SK-N-SH (cell line): ENCODE data around the gene CSNK1E. TPM values are rescaled to one million over a fixed set of nuclear protein-coding genes. Genes with fewer than 3 reads are reported as not detected.

Experiments
- CTCF ChIA-PET: fragments of 300-600, 350-600 bp; formaldehyde crosslinking; extraction: SDS; loops from one replicate; lab custom pipeline; 2021; lab: Yijun Ruan, JAX
- POLR2A ChIA-PET: fragments of 350-600 bp; sonication (Branson Sonifier 250); formaldehyde crosslinking; extraction: SDS; loops from one replicate; lab custom pipeline; 2020; ENCODE audit warnings: antibody characterized with exemption, inconsistent platforms; lab: Yijun Ruan, JAX
- DNase-seq: peaks from one replicate; pipeline ENCODE4 v3.0.0; 2012
- H2AFZ ChIP-seq: fragments of 200-600 bp; sonication (generic); 2 replicates; pipeline ENCODE4 v1.8.1; 2016; ENCODE audit warnings: antibody characterized with exemption, mild to moderate bottlenecking, low read depth
- H3F3A ChIP-seq: fragments of 200-600 bp; sonication (generic); replicated peaks from 2 replicates; pipeline ENCODE3; 2016; ENCODE audit warnings: antibody characterized with exemption, mild to moderate bottlenecking; ENCODE audit not compliant: insufficient read depth
- H3K27ac ChIP-seq, 2 experiments: fragments of 200-500 bp in 1 of 2; fragments of 200-600 bp in 1 of 2; sonication (Bioruptor generic) in 1 of 2; sonication (generic), shearing (Covaris generic) in 1 of 2; 2 replicates each; pipeline versions ENCODE4 v1.5.1 to v1.6.1; 2014 to 2016; ENCODE audit warnings: low read depth in 2 of 2, inconsistent platforms in 1 of 2, low read length in 1 of 2, mild to moderate bottlenecking in 1 of 2, mixed read lengths in 1 of 2
- H3K27me3 ChIP-seq: fragments of 200-600 bp; sonication (generic), shearing (Covaris generic); 2 replicates; pipeline ENCODE4 v1.6.1; 2016; ENCODE audit warnings: mixed run types; ENCODE audit not compliant: insufficient read depth
- H3K36me3 ChIP-seq, 2 experiments: fragments of 200-500 bp in 1 of 2; fragments of 200-600 bp in 1 of 2; sonication (Bioruptor generic) in 1 of 2; sonication (generic) in 1 of 2; replicated peaks in 1 of 2; 2 replicates each; pipeline versions ENCODE3 to v1.5.1; 2014 to 2016; ENCODE audit warnings: low read length in 1 of 2, mild to moderate bottlenecking in 1 of 2; ENCODE audit not compliant: insufficient read depth in 2 of 2, control insufficient read depth in 1 of 2
- H3K4me1 ChIP-seq, 2 experiments: fragments of 200-500 bp in 1 of 2; fragments of 200-600 bp in 1 of 2; sonication (Bioruptor generic) in 1 of 2; sonication (generic), shearing (Covaris generic) in 1 of 2; 2 replicates each; pipeline versions ENCODE4 v1.5.1 to v1.6.1; 2014 to 2016; ENCODE audit warnings: low read depth in 1 of 2, low read length in 1 of 2, mixed run types in 1 of 2; ENCODE audit not compliant: insufficient read depth in 2 of 2, control insufficient read depth in 1 of 2
- H3K4me2 ChIP-seq: fragments of 200-600 bp; sonication (generic), shearing (Covaris generic); 2 replicates; pipeline ENCODE4 v1.6.1; 2017; ENCODE audit warnings: mixed run types
- H3K4me3 ChIP-seq, 2 experiments: fragments of 200-500 bp in 1 of 2; fragments of 200-600 bp in 1 of 2; sonication (Bioruptor generic) in 1 of 2; sonication (generic), shearing (Covaris generic) in 1 of 2; 2 replicates each; pipeline versions ENCODE4 v1.5.1 to v1.8.1; 2014 to 2016; ENCODE audit warnings: low read depth in 2 of 2, inconsistent platforms in 1 of 2, low read length in 1 of 2, mild to moderate bottlenecking in 1 of 2, mixed read lengths in 1 of 2, moderate library complexity in 1 of 2
- H3K79me2 ChIP-seq: fragments of 200-600 bp; sonication (generic); 2 replicates; pipeline ENCODE4 v1.8.1; 2017; ENCODE audit warnings: mild to moderate bottlenecking; ENCODE audit not compliant: insufficient read depth
- H3K9ac ChIP-seq: fragments of 200-600 bp; sonication (generic); 2 replicates; pipeline ENCODE4 v1.6.1; 2017; ENCODE audit warnings: mixed run types
- H3K9me2 ChIP-seq: fragments of 200-600 bp; sonication (generic); 2 replicates; pipeline ENCODE4 v1.6.1; 2017; ENCODE audit warnings: mixed run types
- H3K9me3 ChIP-seq: fragments of 200-600 bp; sonication (generic); 2 replicates; pipeline ENCODE4 v1.6.1; 2017; ENCODE audit warnings: mixed run types, mild to moderate bottlenecking, moderate library complexity
- H4K20me1 ChIP-seq: fragments of 200-600 bp; sonication (generic); 2 replicates; pipeline ENCODE4 v1.6.1; 2017; ENCODE audit warnings: mild to moderate bottlenecking, mixed run types; ENCODE audit not compliant: insufficient read depth
- CHD2 ChIP-seq: fragments of 150-350 bp; IDR thresholded peaks from 2 replicates; pipeline ENCODE4 v1.6.1; 2018; ENCODE audit warnings: low read length; ENCODE audit not compliant: partially characterized antibody
- EZH2phosphoT487 ChIP-seq: fragments of 200-600 bp; sonication (generic); IDR thresholded peaks from 2 replicates; pipeline ENCODE4 v1.6.1; 2017; ENCODE audit warnings: low read depth, mixed run types, mild to moderate bottlenecking, antibody characterized with exemption, moderate library complexity, borderline replicate concordance
- FOSL2 ChIP-seq: IDR thresholded peaks from 2 replicates; pipeline ENCODE4 v1.4.0; 2012; ENCODE audit warnings: low read depth, mild to moderate bottlenecking, moderate library complexity, borderline replicate concordance
- FOXJ3 ChIP-seq: sonication (generic); formaldehyde crosslinking; IDR thresholded peaks from 2 replicates; pipeline ENCODE4 v1.5.1; 2020; ENCODE audit warnings: mild to moderate bottlenecking, missing genetic modification reagents
- GATA2 ChIP-seq: sonication (generic); formaldehyde crosslinking; IDR thresholded peaks from 2 replicates; pipeline ENCODE4 v1.5.0; 2020; ENCODE audit warnings: mild to moderate bottlenecking, missing genetic modification reagents
- JUND ChIP-seq: IDR thresholded peaks from 2 replicates; pipeline ENCODE4 v1.4.0; 2012
- MAX ChIP-seq: IDR thresholded peaks from 2 replicates; pipeline ENCODE4 v1.4.0; 2012; ENCODE audit warnings: low read depth
- MEF2A ChIP-seq: IDR thresholded peaks from 2 replicates; pipeline ENCODE4 v1.4.0; 2012; ENCODE audit warnings: low read depth, borderline replicate concordance
- MXI1 ChIP-seq: IDR thresholded peaks from 2 replicates; pipeline ENCODE4 v1.6.1; 2012; ENCODE audit warnings: mild to moderate bottlenecking, low read depth, low read length, improper control_type of control experiment
- POLR2AphosphoS5 ChIP-seq: IDR thresholded peaks from 2 replicates; pipeline ENCODE4 v1.6.1; 2012; ENCODE audit warnings: low read depth, low read length
- RCOR1 ChIP-seq: fragments of 150-350 bp; IDR thresholded peaks from 2 replicates; pipeline ENCODE4 v1.6.1; 2017; ENCODE audit warnings: antibody characterized with exemption, low read length
- RFX5 ChIP-seq: IDR thresholded peaks from 2 replicates; pipeline ENCODE4 v1.6.1; 2012; ENCODE audit warnings: mild to moderate bottlenecking, improper control_type of control experiment, low read length
- SIN3A ChIP-seq: IDR thresholded peaks from 2 replicates; pipeline ENCODE4 v1.6.1; 2012; ENCODE audit warnings: low read depth, mild to moderate bottlenecking, low read length, moderate library complexity, borderline replicate concordance
- TEAD4 ChIP-seq: IDR thresholded peaks from 2 replicates; pipeline ENCODE4 v1.4.0; 2012; ENCODE audit warnings: mild to moderate bottlenecking, borderline replicate concordance; ENCODE audit not compliant: insufficient read depth
- USF1 ChIP-seq: IDR thresholded peaks from 2 replicates; pipeline ENCODE4 v1.4.0; 2012; ENCODE audit warnings: low read depth, borderline replicate concordance
- YY1 ChIP-seq: IDR thresholded peaks from 2 replicates; pipeline ENCODE4 v1.4.0; 2012; ENCODE audit warnings: low read depth, mild to moderate bottlenecking
- WGBS: methylation state at CpG from one replicate; pipeline ENCODE4 v1.1.6; 2017; ENCODE audit warnings: low lambda C conversion rate; 5-methylcytosine and 5-hydroxymethylcytosine counted together
- polyA plus RNA-seq, 3 experiments: library from polyadenylated mRNA; depleted of rRNA; stranded (reverse); fragments of >200 nt; gene quantifications; 2 replicates each; pipeline ENCODE4 v1.2.3, GENCODE V29; 2012
- TF ChIP-seq, protein P1 (sequence below): IDR thresholded peaks from 2 replicates; pipeline ENCODE4; 2012
- TF ChIP-seq, protein P2 (sequence below): IDR thresholded peaks from 2 replicates; pipeline ENCODE4 v1.6.1; 2012; ENCODE audit warnings: mild to moderate bottlenecking, low read depth, low read length, moderate library complexity
- TF ChIP-seq, protein P3 (sequence below): IDR thresholded peaks from 2 replicates; pipeline ENCODE4 v1.4.0; 2012; ENCODE audit warnings: low read depth, borderline replicate concordance
- TF ChIP-seq, protein P4 (sequence below): fragments of 150-350 bp; IDR thresholded peaks from 2 replicates; pipeline ENCODE4 v1.6.1; 2017; ENCODE audit warnings: antibody characterized with exemption, low read length, low read depth, borderline replicate concordance

Gene CSNK1E
- polyA plus RNA-seq, 1 of the 3 experiments (the other 2 are of a cell fraction) = 130 TPM

- no peaks in the 10 kb centered on the region for H3K27me3 ChIP-seq
- H3K4me1 ChIP-seq = peaks cover 0 to 14% of the 10 kb centered on the region in 2 experiments; a peak in 1 of 4 replicates
- no peaks in the 10 kb centered on the region for H3K9me2 ChIP-seq
- DNase-seq = no peak
- peaks cover 65% of the 10 kb centered on the region for H3K79me2 ChIP-seq
- TF ChIP-seq MEF2A = no peak
- no peak for TF ChIP-seq MAX
- no peak for TF ChIP-seq MXI1
- TF ChIP-seq CHD2 = no peak
- TF ChIP-seq USF1 = no peak
- no peak for TF ChIP-seq POLR2AphosphoS5
- no peak for TF ChIP-seq FOSL2
- TF ChIP-seq, protein P1, sequence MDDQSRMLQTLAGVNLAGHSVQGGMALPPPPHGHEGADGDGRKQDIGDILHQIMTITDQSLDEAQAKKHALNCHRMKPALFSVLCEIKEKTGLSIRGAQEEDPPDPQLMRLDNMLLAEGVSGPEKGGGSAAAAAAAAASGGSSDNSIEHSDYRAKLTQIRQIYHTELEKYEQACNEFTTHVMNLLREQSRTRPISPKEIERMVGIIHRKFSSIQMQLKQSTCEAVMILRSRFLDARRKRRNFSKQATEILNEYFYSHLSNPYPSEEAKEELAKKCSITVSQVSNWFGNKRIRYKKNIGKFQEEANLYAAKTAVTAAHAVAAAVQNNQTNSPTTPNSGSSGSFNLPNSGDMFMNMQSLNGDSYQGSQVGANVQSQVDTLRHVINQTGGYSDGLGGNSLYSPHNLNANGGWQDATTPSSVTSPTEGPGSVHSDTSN = no peak
- TF ChIP-seq SIN3A = no peak
- no peak for TF ChIP-seq FOXJ3 (CRISPR knock-in tag)
- no peak for TF ChIP-seq YY1
- no peak for TF ChIP-seq GATA2 (CRISPR knock-in tag)
- no peak for TF ChIP-seq RCOR1
- TF ChIP-seq, protein P2, sequence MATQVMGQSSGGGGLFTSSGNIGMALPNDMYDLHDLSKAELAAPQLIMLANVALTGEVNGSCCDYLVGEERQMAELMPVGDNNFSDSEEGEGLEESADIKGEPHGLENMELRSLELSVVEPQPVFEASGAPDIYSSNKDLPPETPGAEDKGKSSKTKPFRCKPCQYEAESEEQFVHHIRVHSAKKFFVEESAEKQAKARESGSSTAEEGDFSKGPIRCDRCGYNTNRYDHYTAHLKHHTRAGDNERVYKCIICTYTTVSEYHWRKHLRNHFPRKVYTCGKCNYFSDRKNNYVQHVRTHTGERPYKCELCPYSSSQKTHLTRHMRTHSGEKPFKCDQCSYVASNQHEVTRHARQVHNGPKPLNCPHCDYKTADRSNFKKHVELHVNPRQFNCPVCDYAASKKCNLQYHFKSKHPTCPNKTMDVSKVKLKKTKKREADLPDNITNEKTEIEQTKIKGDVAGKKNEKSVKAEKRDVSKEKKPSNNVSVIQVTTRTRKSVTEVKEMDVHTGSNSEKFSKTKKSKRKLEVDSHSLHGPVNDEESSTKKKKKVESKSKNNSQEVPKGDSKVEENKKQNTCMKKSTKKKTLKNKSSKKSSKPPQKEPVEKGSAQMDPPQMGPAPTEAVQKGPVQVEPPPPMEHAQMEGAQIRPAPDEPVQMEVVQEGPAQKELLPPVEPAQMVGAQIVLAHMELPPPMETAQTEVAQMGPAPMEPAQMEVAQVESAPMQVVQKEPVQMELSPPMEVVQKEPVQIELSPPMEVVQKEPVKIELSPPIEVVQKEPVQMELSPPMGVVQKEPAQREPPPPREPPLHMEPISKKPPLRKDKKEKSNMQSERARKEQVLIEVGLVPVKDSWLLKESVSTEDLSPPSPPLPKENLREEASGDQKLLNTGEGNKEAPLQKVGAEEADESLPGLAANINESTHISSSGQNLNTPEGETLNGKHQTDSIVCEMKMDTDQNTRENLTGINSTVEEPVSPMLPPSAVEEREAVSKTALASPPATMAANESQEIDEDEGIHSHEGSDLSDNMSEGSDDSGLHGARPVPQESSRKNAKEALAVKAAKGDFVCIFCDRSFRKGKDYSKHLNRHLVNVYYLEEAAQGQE = no peak
- TF ChIP-seq, protein P3, sequence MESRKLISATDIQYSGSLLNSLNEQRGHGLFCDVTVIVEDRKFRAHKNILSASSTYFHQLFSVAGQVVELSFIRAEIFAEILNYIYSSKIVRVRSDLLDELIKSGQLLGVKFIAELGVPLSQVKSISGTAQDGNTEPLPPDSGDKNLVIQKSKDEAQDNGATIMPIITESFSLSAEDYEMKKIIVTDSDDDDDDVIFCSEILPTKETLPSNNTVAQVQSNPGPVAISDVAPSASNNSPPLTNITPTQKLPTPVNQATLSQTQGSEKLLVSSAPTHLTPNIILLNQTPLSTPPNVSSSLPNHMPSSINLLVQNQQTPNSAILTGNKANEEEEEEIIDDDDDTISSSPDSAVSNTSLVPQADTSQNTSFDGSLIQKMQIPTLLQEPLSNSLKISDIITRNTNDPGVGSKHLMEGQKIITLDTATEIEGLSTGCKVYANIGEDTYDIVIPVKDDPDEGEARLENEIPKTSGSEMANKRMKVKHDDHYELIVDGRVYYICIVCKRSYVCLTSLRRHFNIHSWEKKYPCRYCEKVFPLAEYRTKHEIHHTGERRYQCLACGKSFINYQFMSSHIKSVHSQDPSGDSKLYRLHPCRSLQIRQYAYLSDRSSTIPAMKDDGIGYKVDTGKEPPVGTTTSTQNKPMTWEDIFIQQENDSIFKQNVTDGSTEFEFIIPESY = no peak
- no peak for TF ChIP-seq TEAD4
- TF ChIP-seq JUND = no peak
- no peak for TF ChIP-seq EZH2phosphoT487
- TF ChIP-seq, protein P4, sequence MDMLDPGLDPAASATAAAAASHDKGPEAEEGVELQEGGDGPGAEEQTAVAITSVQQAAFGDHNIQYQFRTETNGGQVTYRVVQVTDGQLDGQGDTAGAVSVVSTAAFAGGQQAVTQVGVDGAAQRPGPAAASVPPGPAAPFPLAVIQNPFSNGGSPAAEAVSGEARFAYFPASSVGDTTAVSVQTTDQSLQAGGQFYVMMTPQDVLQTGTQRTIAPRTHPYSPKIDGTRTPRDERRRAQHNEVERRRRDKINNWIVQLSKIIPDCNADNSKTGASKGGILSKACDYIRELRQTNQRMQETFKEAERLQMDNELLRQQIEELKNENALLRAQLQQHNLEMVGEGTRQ = no peak
- TF ChIP-seq RFX5 = no peak
- TF ChIP-seq, all 33 proteins: peak for 0
- WGBS = 97% methylated on average over 4 of the region's 7 CpGs
- Histone ChIP-seq H3K27ac (no peak overlapping the region; a peak in 1 of 4 replicates), H3K9ac (peak overlapping the region; percentile 79; the same call in 1 of the 2 replicates), H3K4me2 (peak overlapping the region; percentile 79), H3K36me3 (no peaks in the 10 kb centered on the region), H3K4me3 (peak overlapping the region in 1 of 2 experiments; percentile 67; a peak in 1 of 4 replicates), H3F3A (no peaks in the 10 kb centered on the region), H4K20me1 (peaks cover 37% of the 10 kb centered on the region), H3K9me3 (no peaks in the 10 kb centered on the region), H2AFZ (no peak overlapping the region)
- ChIA-PET POLR2A (no interaction called here), CTCF (no interaction called here)
Measured at GRCh38 chr22:38271101-38271500, 46.1 kb downstream of the CSNK1E start.
